Measurements from ENCODE around the gene PDSS2. TPM values are rescaled to one million over a fixed set of nuclear protein-coding genes. Genes with fewer than 3 reads are reported as not detected.
"Not testable (repeated sequence)": the region's sequence is repeated elsewhere in the genome, so short reads cannot be mapped to it uniquely, and the experiment has no call there.

Gene PDSS2
- total and polyA plus RNA-seq, 2 of the 4 experiments (the other 2 are of a cell fraction): 8.6 to 9.2 TPM

- H3K56ac ChIP-seq (ENCODE audit: extremely low read depth, insufficient read depth, low read length); H2BK20ac ChIP-seq (ENCODE audit: low read depth, low read length); H2AK5ac ChIP-seq (ENCODE audit: low read depth, low read length); ATAC-seq (ENCODE audit: low read depth); H4K5ac ChIP-seq (ENCODE audit: low read depth, low read length); H3K4me2 ChIP-seq (ENCODE audit: low read depth, low read length); H4K91ac ChIP-seq (ENCODE audit: insufficient read depth, low read depth, low read length); H4K20me1 ChIP-seq (ENCODE audit: insufficient read depth, low read length); H3K4ac ChIP-seq (ENCODE audit: low read depth, low read length); H3K79me1 ChIP-seq (ENCODE audit: low read depth in 1 of 2, low read length in 2 of 2); H3K23ac ChIP-seq (ENCODE audit: low read depth, low read length); H3K27me3 ChIP-seq (ENCODE audit: control insufficient read depth, insufficient read depth, low read length); in situ Hi-C loops (cut with MboI; ENCODE audit: low sequenced_read_pairs); H2BK5ac ChIP-seq (ENCODE audit: low read depth, low read length, poor library complexity, severe bottlenecking); DNase-seq; H2BK15ac ChIP-seq (ENCODE audit: low read depth, low read length); H2BK120ac ChIP-seq (ENCODE audit: low read depth, low read length); H3K9me1 ChIP-seq (ENCODE audit: insufficient read depth, low read length); POLR2A ChIA-PET (ENCODE audit: unreplicated experiment); H3K9me3 ChIP-seq (ENCODE audit: control insufficient read depth, insufficient read depth, low read length); H3K4me1 ChIP-seq (ENCODE audit: control insufficient read depth, insufficient read depth, low read length); H3K27ac ChIP-seq (ENCODE audit: insufficient read depth, low read length); dilution Hi-C loops (cut with HindIII; ENCODE audit: low sequenced_read_pairs, unreplicated experiment); H4K8ac ChIP-seq (ENCODE audit: low read depth in 2 of 2, low read length in 2 of 2); H3K18ac ChIP-seq (ENCODE audit: low read depth, low read length); H3K14ac ChIP-seq (replicated peaks; ENCODE audit: low read depth, low read length); H3K36me3 ChIP-seq (ENCODE audit: control insufficient read depth, insufficient read depth, low read length); H2AFZ ChIP-seq (replicated peaks; ENCODE audit: low read length, poor library complexity); H3K4me3 ChIP-seq (ENCODE audit: insufficient read depth, low read depth, low read length); H2AK9ac ChIP-seq (replicated peaks; ENCODE audit: low read depth, low read length, poor library complexity); intact Hi-C loops (cut with micrococcal nuclease); CTCF ChIA-PET; BruUV-seq (replicated peaks); H3K9ac ChIP-seq (ENCODE audit: low read depth, low read length): not testable (repeated sequence)
- WGBS, 2 experiments (ENCODE audit: extremely low coverage in 2 of 2, insufficient read length in 1 of 2): no CpG with 5 or more reads among the region's 7 CpGs
Measured at GRCh38 chr6:107280001-107280400, 179.4 kb downstream of the PDSS2 start.

Data from IMR-90 (cell line).